Measurements from ENCODE around the gene TMEM151B. TPM values are rescaled to one million over a fixed set of nuclear protein-coding genes. Genes with fewer than 3 reads are reported as not detected.
A peak's percentile ranks its signal among the peaks of the same experiment; 100 is the strongest.

The TMEM151B gene
- total and polyA plus RNA-seq, 9 of the 15 experiments (the other 6 are each of a cell fraction or from before 2014, with no cell fraction given), result not detected

GRCh38 chr6:44257025-44257752 lies 13.1 kb upstream of the TMEM151B start, which contains the start of gene SLC35B2 (continued):
- TF ChIP-seq ZFPM2 (CRISPR knock-in tag; IDR thresholded peaks at IDR 0.05) (no peak), HLTF (IDR thresholded peaks at IDR 0.05) (0 out of 2 replicates have a peak, but pooled peaks have one; percentile 61), NFE2L1 (tag; IDR thresholded peaks at IDR 0.05; ENCODE audit: borderline replicate concordance, low read depth) (no peak), NCOA2 (IDR thresholded peaks at IDR 0.05; ENCODE audit: partially characterized antibody in 2 of 2) (no peak), MYC (IDR thresholded peaks at IDR 0.05; ENCODE audit: low read depth, low read length) (peak; percentile 85), MYC (CRISPR knock-in tag; IDR thresholded peaks at IDR 0.05; ENCODE audit: borderline replicate concordance, low read depth) (peak; percentile 81; the same call in 1 of the 2 replicates), EP400 (IDR thresholded peaks at IDR 0.05) (peak; percentile 92), GTF2E2 (tag; IDR thresholded peaks at IDR 0.05) (peak; percentile 82; the same call in 1 of the 2 replicates), ARID2 (IDR thresholded peaks at IDR 0.05) (no peak), ZNF282 (CRISPR knock-in tag; IDR thresholded peaks at IDR 0.05) (no peak; the same call in 1 of the 2 replicates), ZNF263 (CRISPR knock-in tag; IDR thresholded peaks at IDR 0.05; ENCODE audit: borderline replicate concordance) (peak; percentile 48; the same call in 1 of the 2 replicates), CBX1 (IDR thresholded peaks at IDR 0.05; ENCODE audit: low read depth) (peak; percentile 65; the same call in 1 of the 2 replicates), PKNOX1 (IDR thresholded peaks at IDR 0.05) (no peak), GABPA (tag; conservative IDR thresholded peaks at IDR 0.05; ENCODE audit: low read depth) (peak; percentile 93), SIX5 (IDR thresholded peaks at IDR 0.05; ENCODE audit: borderline replicate concordance in 1 of 2, insufficient read depth in 1 of 2, low read depth in 1 of 2, low read length in 2 of 2) (no peak), C11orf30 (IDR thresholded peaks at IDR 0.05; ENCODE audit: low read depth) (peak; percentile 83), POLR2H (tag; IDR thresholded peaks at IDR 0.05; ENCODE audit: low read depth) (peak; percentile 75), JUND (IDR thresholded peaks at IDR 0.05; ENCODE audit: borderline replicate concordance, low read depth, low read length) (peak; percentile 70; the same call in 1 of the 2 replicates), JUND (tag; IDR thresholded peaks at IDR 0.05; ENCODE audit: borderline replicate concordance, low read depth, low read length) (no peak), ELF1 (tag; IDR thresholded peaks at IDR 0.05) (peak; percentile 88; the same call in 1 of the 2 replicates), KDM5B (IDR thresholded peaks at IDR 0.05; ENCODE audit: insufficient replicate concordance, low read depth, low read length) (peak; percentile 87), HMG20A (CRISPR knock-in tag; conservative IDR thresholded peaks at IDR 0.05) (no peak), MXD1 (CRISPR knock-in tag; IDR thresholded peaks at IDR 0.05; ENCODE audit: borderline replicate concordance, poor library complexity, severe bottlenecking) (peak; percentile 85)
- TF ChIP-seq, protein P1, sequence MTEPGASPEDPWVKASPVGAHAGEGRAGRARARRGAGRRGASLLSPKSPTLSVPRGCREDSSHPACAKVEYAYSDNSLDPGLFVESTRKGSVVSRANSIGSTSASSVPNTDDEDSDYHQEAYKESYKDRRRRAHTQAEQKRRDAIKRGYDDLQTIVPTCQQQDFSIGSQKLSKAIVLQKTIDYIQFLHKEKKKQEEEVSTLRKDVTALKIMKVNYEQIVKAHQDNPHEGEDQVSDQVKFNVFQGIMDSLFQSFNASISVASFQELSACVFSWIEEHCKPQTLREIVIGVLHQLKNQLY (CRISPR knock-in tag; conservative IDR thresholded peaks at IDR 0.05), result 0 out of 4 replicates have a peak, but pooled peaks of 1 of the 2 experiments have one; percentile 70
- TF ChIP-seq, protein P2, sequence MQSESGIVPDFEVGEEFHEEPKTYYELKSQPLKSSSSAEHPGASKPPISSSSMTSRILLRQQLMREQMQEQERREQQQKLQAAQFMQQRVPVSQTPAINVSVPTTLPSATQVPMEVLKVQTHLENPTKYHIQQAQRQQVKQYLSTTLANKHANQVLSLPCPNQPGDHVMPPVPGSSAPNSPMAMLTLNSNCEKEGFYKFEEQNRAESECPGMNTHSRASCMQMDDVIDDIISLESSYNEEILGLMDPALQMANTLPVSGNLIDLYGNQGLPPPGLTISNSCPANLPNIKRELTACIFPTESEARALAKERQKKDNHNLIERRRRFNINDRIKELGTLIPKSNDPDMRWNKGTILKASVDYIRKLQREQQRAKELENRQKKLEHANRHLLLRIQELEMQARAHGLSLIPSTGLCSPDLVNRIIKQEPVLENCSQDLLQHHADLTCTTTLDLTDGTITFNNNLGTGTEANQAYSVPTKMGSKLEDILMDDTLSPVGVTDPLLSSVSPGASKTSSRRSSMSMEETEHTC (IDR thresholded peaks at IDR 0.05), result peak; percentile 62; the same call in 1 of the 2 replicates

Measured in K562 (cell line).